Activated CD4-positive, alpha-beta memory T cell treated with anti-CD3 and anti-CD28 coated beads for 36 hours (primary cell): ENCODE results near the gene SNX12. TPM values are rescaled to one million over a fixed set of nuclear protein-coding genes. Genes with fewer than 3 reads are reported as not detected.
"Not testable (repeated sequence)": the region's sequence is repeated elsewhere in the genome, so short reads cannot be mapped to it uniquely, and the experiment has no call there.

Source experiments
- CTCF ChIA-PET: fragments of 350-600 bp; sonication (Branson Sonifier 250); formaldehyde crosslinking; loops from one replicate; lab custom pipeline; 2021; ENCODE audit warnings: antibody characterized with exemption, inconsistent platforms; lab: Charles Lee
- POLR2A ChIA-PET: fragments of 350-600 bp; sonication (Branson Sonifier 250); formaldehyde crosslinking; loops from one replicate; lab custom pipeline; 2021; ENCODE audit warnings: antibody characterized with exemption; lab: Charles Lee
- DNase-seq: peaks from one replicate; pipeline ENCODE4 v3.0.0-alpha.2; 2020
- H3K27ac Mint-ChIP-seq: one replicate; pipeline ENCODE4 v1.8.0; 2021; ENCODE audit warnings: mixed read lengths
- H3K27me3 Mint-ChIP-seq: one replicate; pipeline ENCODE4 v1.8.0; 2021; ENCODE audit warnings: mixed read lengths
- H3K36me3 Mint-ChIP-seq: one replicate; pipeline ENCODE4 v1.8.0; 2021; ENCODE audit warnings: mixed read lengths
- H3K4me1 Mint-ChIP-seq: one replicate; pipeline ENCODE4 v1.8.0; 2021; ENCODE audit warnings: low read depth, mixed read lengths
- H3K4me3 Mint-ChIP-seq: one replicate; pipeline ENCODE4 v1.8.0; 2021; ENCODE audit warnings: mild to moderate bottlenecking, mixed read lengths
- H3K9me3 Mint-ChIP-seq: one replicate; pipeline ENCODE4 v1.8.0; 2021; ENCODE audit warnings: mixed read lengths
- intact Hi-C: fragments of 100-400 bp; cut with micrococcal nuclease; formaldehyde crosslinking; loops from one replicate; pipeline ENCODE4 v1.15.1; 2023
- total RNA-seq, 2 experiments: library from RNA; stranded (reverse); gene quantifications; one replicate each; pipeline ENCODE4 v1.2.3, GENCODE V29; 2021

SNX12 gene
- total RNA-seq, 2 experiments from 2014 or later = 42.1 to 42.5 TPM

DNA sequence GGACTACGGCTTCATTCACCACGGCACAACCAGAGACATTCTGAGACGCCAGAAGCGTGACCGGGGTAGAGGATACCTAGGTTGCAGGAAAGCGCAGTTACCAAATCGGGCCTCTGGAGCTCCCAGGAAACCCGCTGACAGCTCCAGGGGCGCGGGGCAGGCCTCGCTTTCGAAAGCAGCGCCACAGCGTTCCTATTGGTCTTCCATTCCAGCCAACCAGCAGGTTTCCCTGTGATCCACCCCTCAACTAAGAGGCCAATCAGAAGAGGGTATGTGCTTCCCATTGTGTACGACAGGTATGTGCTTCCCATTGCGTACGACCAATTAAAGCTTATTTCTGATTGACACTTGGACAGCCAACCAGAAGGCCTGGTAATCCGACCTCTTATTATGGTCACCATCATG is 14.9 kb downstream of the SNX12 start:
- H3K27me3 Mint-ChIP-seq = no peaks in the 10 kb centered on the region
- POLR2A ChIA-PET = no interaction called here
- intact Hi-C loops = loop anchor here (1.0 kb wide), 1 partner anchor 15 kb away; the partner anchor contains the start of gene SNX12
- CTCF ChIA-PET = no interaction called here
- H3K9me3 Mint-ChIP-seq = no peaks in the 10 kb centered on the region
- H3K27ac Mint-ChIP-seq = no peak overlapping the region
- H3K36me3 Mint-ChIP-seq = peaks cover 6% of the 10 kb centered on the region
- DNase-seq = peak; percentile 39
- H3K4me3 Mint-ChIP-seq = peak overlapping the region; percentile 39
- peaks cover 13% of the 10 kb centered on the region for H3K4me1 Mint-ChIP-seq

DNA sequence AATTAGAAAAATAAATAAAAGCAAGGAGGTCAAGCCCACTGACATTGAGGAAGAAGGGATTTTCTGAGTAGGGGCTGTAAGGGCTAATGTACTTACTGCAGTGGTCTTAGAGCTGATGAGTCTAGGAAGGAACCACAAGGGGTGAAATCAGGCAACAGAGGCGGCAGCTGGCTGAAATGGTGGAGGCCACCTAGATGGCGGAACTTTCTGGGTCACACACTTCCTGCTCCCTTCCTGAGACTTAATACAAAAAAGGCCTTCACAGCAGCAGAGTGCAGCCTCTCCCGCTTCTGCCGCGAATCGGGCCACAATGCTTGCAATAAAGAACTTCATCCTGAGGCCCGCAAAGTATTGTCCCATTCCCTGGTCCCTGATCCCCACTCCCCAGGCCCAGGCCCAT is 15.4 kb downstream of the SNX12 start:
- Mint-ChIP-seq H3K27me3 (no peaks in the 10 kb centered on the region), H3K36me3 (peaks cover 4% of the 10 kb centered on the region), H3K4me1 (peaks cover 9% of the 10 kb centered on the region), H3K27ac (no peak overlapping the region), H3K4me3 (peak overlapping the region; percentile 39), H3K9me3 (no peaks in the 10 kb centered on the region)
- intact Hi-C loops = loop anchor here (1.0 kb wide), 1 partner anchor 16 kb away; the partner anchor contains the start of gene SNX12
- no peak for DNase-seq
- POLR2A ChIA-PET = no interaction called here
- CTCF ChIA-PET = no interaction called here

GRCh38 chrX:71047891-71048290 is 20.2 kb downstream of the SNX12 start:
- DNase-seq, H3K27me3 Mint-ChIP-seq, intact Hi-C loops, CTCF ChIA-PET, H3K27ac Mint-ChIP-seq, POLR2A ChIA-PET, H3K36me3 Mint-ChIP-seq, H3K4me1 Mint-ChIP-seq, H3K4me3 Mint-ChIP-seq, H3K9me3 Mint-ChIP-seq: not testable (repeated sequence)

GRCh38 chrX:71017396-71017939 is 50.7 kb downstream of the SNX12 start:
- ChIA-PET POLR2A (no interaction called here), CTCF (no interaction called here)
- Mint-ChIP-seq H3K4me3 (no peak overlapping the region), H3K4me1 (no peaks in the 10 kb centered on the region), H3K27me3 (no peaks in the 10 kb centered on the region), H3K36me3 (no peaks in the 10 kb centered on the region), H3K27ac (no peak overlapping the region), H3K9me3 (no peaks in the 10 kb centered on the region)
- intact Hi-C loops = no loop called here
- no peak for DNase-seq

Other genes starting within 250 kb of the SNX12 start
- gene TEX11, start 159.6 kb downstream of the SNX12 start, total RNA-seq = not detected
- not detected for gene SLC7A3, start 137.2 kb downstream of the SNX12 start, total RNA-seq
- 10 to 100 TPM in 1 of 2 experiments, 1 to 10 TPM in 1; 8.7 to 10.7 TPM for gene FOXO4, start 27.5 kb upstream of the SNX12 start, total RNA-seq
- gene CXorf65, start 38.4 kb upstream of the SNX12 start, total RNA-seq = 10 to 100 TPM; 12.0 to 12.6 TPM
- gene IL2RG, start 43.2 kb upstream of the SNX12 start, total RNA-seq = 100 to 1,000 TPM; 289 to 290 TPM
- gene MED12, start 50.3 kb upstream of the SNX12 start, total RNA-seq = 10 to 100 TPM; 46.9 to 50.1 TPM
- gene NLGN3, start 76.5 kb upstream of the SNX12 start, total RNA-seq = under 1 TPM; 0.58 to 0.86 TPM
- not detected for gene GJB1, start 154.9 kb upstream of the SNX12 start, total RNA-seq
- gene ZMYM3, start 185.8 kb upstream of the SNX12 start, total RNA-seq = 10 to 100 TPM; 17.2 to 17.5 TPM
- 100 to 1,000 TPM; 450 to 460 TPM for gene NONO, start 215.3 kb upstream of the SNX12 start, total RNA-seq
- 1 to 10 TPM; 4.8 to 5.6 TPM for gene ITGB1BP2, start 233.4 kb upstream of the SNX12 start, total RNA-seq